Glutamatergic neuron (in vitro differentiated cells): Measurements from ENCODE around the gene CTNND2. TPM values are rescaled to one million over a fixed set of nuclear protein-coding genes. Genes with fewer than 3 reads are reported as not detected.

Source experiments
- DNase-seq: peaks from one replicate; pipeline ENCODE4 v3.0.0; 2022
- H3K27ac Mint-ChIP-seq: one replicate; pipeline ENCODE4 v1.8.0; 2020; ENCODE audit warnings: mild to moderate bottlenecking, mixed read lengths, inconsistent platforms; ENCODE audit not compliant: unreplicated experiment
- H3K27me3 Mint-ChIP-seq: one replicate; pipeline ENCODE4 v1.8.0; 2020; ENCODE audit warnings: mild to moderate bottlenecking, moderate library complexity, mixed read lengths, inconsistent platforms; ENCODE audit not compliant: unreplicated experiment
- H3K36me3 Mint-ChIP-seq: one replicate; pipeline ENCODE4 v1.8.0; 2020; ENCODE audit warnings: mild to moderate bottlenecking, mixed read lengths, inconsistent platforms; ENCODE audit not compliant: unreplicated experiment
- H3K4me1 Mint-ChIP-seq: one replicate; pipeline ENCODE4 v1.8.0; 2020; ENCODE audit warnings: mild to moderate bottlenecking, low read depth, mixed read lengths, inconsistent platforms; ENCODE audit not compliant: unreplicated experiment
- H3K4me3 Mint-ChIP-seq: one replicate; pipeline ENCODE4 v1.8.0; 2020; ENCODE audit warnings: mild to moderate bottlenecking, mixed read lengths, inconsistent platforms; ENCODE audit not compliant: unreplicated experiment
- H3K9me3 Mint-ChIP-seq: one replicate; pipeline ENCODE4 v1.8.0; 2020; ENCODE audit warnings: mild to moderate bottlenecking, moderate library complexity, mixed read lengths, inconsistent platforms; ENCODE audit not compliant: unreplicated experiment
- total RNA-seq: library from RNA; stranded (reverse); fragmentation: NEBNext Ultra II Directional; extraction: Animal tissue kit (Norgen Biotek cat#: 25700); gene quantifications from one replicate; pipeline ENCODE4 v1.2.1, GENCODE V29; 2021; ENCODE audit not compliant: unreplicated experiment
- TF ChIP-seq, protein P1 (sequence below): fragments of 200-600 bp; sonication (generic); IDR thresholded peaks from one replicate; pipeline ENCODE4 v1.5.0; 2021; ENCODE audit not compliant: partially characterized antibody, unreplicated experiment

CTNND2 gene
- total RNA-seq, 1 donor from 2014 or later = 134 TPM

GRCh38 chr5:11524188-11524587, 380.1 kb downstream of the CTNND2 start:
- Mint-ChIP-seq H3K4me3 (no peak overlapping the region), H3K27ac (no peak overlapping the region), H3K27me3 (no peaks in the 10 kb centered on the region), H3K4me1 (peaks cover 6% of the 10 kb centered on the region), H3K9me3 (peaks cover 3% of the 10 kb centered on the region), H3K36me3 (no peaks in the 10 kb centered on the region)
- DNase-seq = no peak
- TF ChIP-seq, protein P1, sequence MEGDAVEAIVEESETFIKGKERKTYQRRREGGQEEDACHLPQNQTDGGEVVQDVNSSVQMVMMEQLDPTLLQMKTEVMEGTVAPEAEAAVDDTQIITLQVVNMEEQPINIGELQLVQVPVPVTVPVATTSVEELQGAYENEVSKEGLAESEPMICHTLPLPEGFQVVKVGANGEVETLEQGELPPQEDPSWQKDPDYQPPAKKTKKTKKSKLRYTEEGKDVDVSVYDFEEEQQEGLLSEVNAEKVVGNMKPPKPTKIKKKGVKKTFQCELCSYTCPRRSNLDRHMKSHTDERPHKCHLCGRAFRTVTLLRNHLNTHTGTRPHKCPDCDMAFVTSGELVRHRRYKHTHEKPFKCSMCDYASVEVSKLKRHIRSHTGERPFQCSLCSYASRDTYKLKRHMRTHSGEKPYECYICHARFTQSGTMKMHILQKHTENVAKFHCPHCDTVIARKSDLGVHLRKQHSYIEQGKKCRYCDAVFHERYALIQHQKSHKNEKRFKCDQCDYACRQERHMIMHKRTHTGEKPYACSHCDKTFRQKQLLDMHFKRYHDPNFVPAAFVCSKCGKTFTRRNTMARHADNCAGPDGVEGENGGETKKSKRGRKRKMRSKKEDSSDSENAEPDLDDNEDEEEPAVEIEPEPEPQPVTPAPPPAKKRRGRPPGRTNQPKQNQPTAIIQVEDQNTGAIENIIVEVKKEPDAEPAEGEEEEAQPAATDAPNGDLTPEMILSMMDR = no peak

GRCh38 chr5:11522796-11523195, 381.4 kb downstream of the CTNND2 start:
- TF ChIP-seq, protein P1 = no peak
- Mint-ChIP-seq H3K27ac (no peak overlapping the region), H3K27me3 (no peaks in the 10 kb centered on the region), H3K4me3 (no peak overlapping the region), H3K36me3 (no peaks in the 10 kb centered on the region), H3K4me1 (peaks cover 4% of the 10 kb centered on the region), H3K9me3 (peaks cover 3% of the 10 kb centered on the region)
- no peak for DNase-seq

DNA sequence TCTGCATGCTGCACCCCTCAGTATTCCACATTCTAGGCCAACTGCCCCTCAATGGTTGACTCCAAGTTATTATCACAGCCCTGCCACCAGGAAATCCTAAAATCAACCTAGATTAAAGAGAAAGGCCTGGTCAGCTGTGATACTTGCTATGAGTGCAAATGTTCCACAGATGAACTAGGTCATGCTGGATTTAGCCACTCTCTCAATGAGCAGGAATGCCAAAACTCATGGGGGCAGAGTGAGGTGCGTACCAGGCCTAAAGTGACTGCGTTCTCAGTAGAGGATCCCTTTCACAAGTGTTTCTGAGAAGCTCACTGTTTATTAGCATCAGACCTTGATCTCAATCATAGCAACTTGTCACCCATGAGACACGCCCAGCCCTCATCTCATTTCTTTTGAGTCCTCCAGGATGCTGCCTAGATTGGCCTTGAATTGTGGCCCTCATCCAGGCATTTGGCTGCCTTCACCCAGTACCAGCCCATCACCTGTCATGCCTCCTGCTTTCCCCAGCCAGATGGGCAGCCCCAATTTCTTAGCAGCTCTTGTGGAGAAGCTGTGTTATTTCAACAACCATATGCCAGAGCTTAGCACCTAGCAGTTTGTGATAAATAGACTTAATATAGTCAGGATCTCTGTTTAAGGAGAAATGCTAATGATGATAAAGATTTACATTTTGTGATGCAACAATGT, 383.9 kb downstream of the CTNND2 start:
- Mint-ChIP-seq H3K9me3 (peaks cover 3% of the 10 kb centered on the region), H3K27me3 (no peaks in the 10 kb centered on the region), H3K4me3 (no peak overlapping the region), H3K27ac (peak overlapping the region; percentile 33), H3K4me1 (peaks cover 4% of the 10 kb centered on the region), H3K36me3 (no peaks in the 10 kb centered on the region)
- DNase-seq = no peak
- TF ChIP-seq, protein P1 = no peak

- H3K36me3 Mint-ChIP-seq = no peaks in the 10 kb centered on the region
- H3K27ac Mint-ChIP-seq = no peak overlapping the region
- DNase-seq = no peak
- TF ChIP-seq, protein P1 = no peak
- H3K4me3 Mint-ChIP-seq = no peak overlapping the region
- H3K27me3 Mint-ChIP-seq = no peaks in the 10 kb centered on the region
- peaks cover 4% of the 10 kb centered on the region for H3K4me1 Mint-ChIP-seq
- peaks cover 3% of the 10 kb centered on the region for H3K9me3 Mint-ChIP-seq
Measured at GRCh38 chr5:11519236-11519635, 385.0 kb downstream of the CTNND2 start.

GRCh38 chr5:11518676-11519075, 385.6 kb downstream of the CTNND2 start:
- no peak for DNase-seq
- TF ChIP-seq, protein P1 = no peak
- no peaks in the 10 kb centered on the region for H3K36me3 Mint-ChIP-seq
- H3K4me1 Mint-ChIP-seq = peaks cover 4% of the 10 kb centered on the region
- H3K9me3 Mint-ChIP-seq = peaks cover 3% of the 10 kb centered on the region
- H3K4me3 Mint-ChIP-seq = no peak overlapping the region
- H3K27ac Mint-ChIP-seq = no peak overlapping the region
- no peaks in the 10 kb centered on the region for H3K27me3 Mint-ChIP-seq
